Neural cell (in vitro differentiated cells): ENCODE results near the gene FNDC1. TPM values are rescaled to one million over a fixed set of nuclear protein-coding genes. Genes with fewer than 3 reads are reported as not detected.

Source experiments
- H2AFZ ChIP-seq: fragments of 200-600, 300-800 bp; sonication (generic), shearing (Covaris generic); 2 replicates; pipeline ENCODE4 v1.6.0; 2014; ENCODE audit warnings: low read depth, mild to moderate bottlenecking, antibody characterized with exemption, low read length, moderate library complexity
- H3F3A ChIP-seq: fragments of 200-600 bp; shearing (Covaris generic); 2 replicates; pipeline ENCODE4 v1.6.1; 2016; ENCODE audit warnings: mild to moderate bottlenecking, moderate library complexity, mixed read lengths, antibody characterized with exemption, low read length; ENCODE audit not compliant: insufficient read depth, poor library complexity, severe bottlenecking
- H3K27ac ChIP-seq: fragments of 200-600, 300-800 bp; sonication (generic), shearing (Covaris generic); 2 replicates; pipeline ENCODE4 v1.5.1; 2014; ENCODE audit warnings: mild to moderate bottlenecking, low read length, moderate library complexity
- H3K27me3 ChIP-seq: fragments of 300-800, 200-600 bp; sonication (generic), shearing (Covaris generic); 2 replicates; pipeline ENCODE4 v1.6.0; 2014; ENCODE audit warnings: mild to moderate bottlenecking, low read depth, low read length, moderate library complexity; ENCODE audit not compliant: insufficient read depth
- H3K36me3 ChIP-seq: fragments of 300-800, 200-600 bp; sonication (generic), shearing (Covaris generic); 2 replicates; pipeline ENCODE4 v1.5.1; 2014; ENCODE audit warnings: mild to moderate bottlenecking, antibody characterized with exemption, low read length, moderate library complexity; ENCODE audit not compliant: insufficient read depth
- H3K4me2 ChIP-seq: fragments of 300-800, 200-600 bp; sonication (generic), shearing (Covaris generic); 2 replicates; pipeline ENCODE4 v1.6.0; 2014; ENCODE audit warnings: mild to moderate bottlenecking, low read length
- H3K4me3 ChIP-seq: fragments of 300-800, 200-600 bp; sonication (generic), shearing (Covaris generic); 2 replicates; pipeline ENCODE4 v1.5.1; 2014; ENCODE audit warnings: mild to moderate bottlenecking, low read length, moderate library complexity
- H3K79me2 ChIP-seq: fragments of 200-600 bp; shearing (Covaris generic); replicated peaks from 2 replicates; pipeline ENCODE4 v1.6.0; 2014; ENCODE audit warnings: mild to moderate bottlenecking, low read length, moderate library complexity; ENCODE audit not compliant: insufficient read depth
- H3K9ac ChIP-seq: fragments of 300-800, 200-600 bp; sonication (generic), shearing (Covaris generic); 2 replicates; pipeline ENCODE4 v1.6.1; 2016; ENCODE audit warnings: mild to moderate bottlenecking, low read length, mixed read lengths
- H3K9me2 ChIP-seq: fragments of 200-600 bp; shearing (Covaris generic); 2 replicates; pipeline ENCODE4 v1.6.1; 2016; ENCODE audit warnings: mild to moderate bottlenecking, low read length, mixed read lengths; ENCODE audit not compliant: insufficient read depth
- H3K9me3 ChIP-seq: fragments of 200-600, 300-800 bp; sonication (generic), shearing (Covaris generic); 2 replicates; pipeline ENCODE4 v1.6.1; 2016; ENCODE audit warnings: mild to moderate bottlenecking, mixed run types, low read length, moderate library complexity, mixed read lengths
- H4K20me1 ChIP-seq: fragments of 200-600 bp; shearing (Covaris generic); 2 replicates; pipeline ENCODE4 v1.6.1; 2016; ENCODE audit warnings: mild to moderate bottlenecking, mixed run types; ENCODE audit not compliant: insufficient read depth
- CTCF ChIP-seq: fragments of 450-650 bp; IDR thresholded peaks from 2 replicates; pipeline ENCODE4 v1.5.1; 2014; ENCODE audit warnings: antibody characterized with exemption, mild to moderate bottlenecking, moderate library complexity; ENCODE audit not compliant: poor library complexity, severe bottlenecking
- EP300 ChIP-seq: fragments of 450-650 bp; conservative IDR thresholded peaks from 2 replicates; pipeline ENCODE4 v1.6.1; 2014; ENCODE audit warnings: antibody characterized with exemption, mild to moderate bottlenecking, moderate library complexity; ENCODE audit not compliant: poor library complexity, severe bottlenecking
- EZH2 ChIP-seq: fragments of 200-600, 300-800 bp; shearing (Covaris generic), sonication (generic); IDR thresholded peaks from 2 replicates; pipeline ENCODE4 v1.6.1; 2014; ENCODE audit warnings: antibody characterized with exemption, low read length, borderline replicate concordance, mild to moderate bottlenecking; ENCODE audit not compliant: insufficient read depth, poor library complexity, severe bottlenecking
- MXI1 ChIP-seq: fragments of 450-650 bp; conservative IDR thresholded peaks from 2 replicates; pipeline ENCODE4 v1.6.1; 2014; ENCODE audit warnings: antibody characterized with exemption, mild to moderate bottlenecking; ENCODE audit not compliant: poor library complexity, severe bottlenecking
- POLR2AphosphoS5 ChIP-seq: IDR thresholded peaks from 2 replicates; pipeline ENCODE4 v1.6.1; 2012
- RAD21 ChIP-seq: fragments of 450-650 bp; conservative IDR thresholded peaks from 2 replicates; pipeline ENCODE4 v1.6.1; 2014; ENCODE audit warnings: antibody characterized with exemption, mild to moderate bottlenecking, moderate library complexity
- SMC3 ChIP-seq: fragments of 450-650 bp; conservative IDR thresholded peaks from 2 replicates; pipeline ENCODE4 v1.6.1; 2014; ENCODE audit warnings: antibody characterized with exemption, mild to moderate bottlenecking, moderate library complexity; ENCODE audit not compliant: poor library complexity
- TAF1 ChIP-seq: IDR thresholded peaks from 2 replicates; pipeline ENCODE4 v1.6.1; 2012; ENCODE audit warnings: low read depth
- polyA plus RNA-seq: library from polyadenylated mRNA; depleted of rRNA; stranded (reverse); fragments of >200 nt; gene quantifications from 2 replicates; pipeline ENCODE4 v1.2.3, GENCODE V29; 2014
- TF ChIP-seq, protein P1 (sequence below): IDR thresholded peaks from 2 replicates; pipeline ENCODE4 v1.6.1; 2012; ENCODE audit warnings: borderline replicate concordance

Gene FNDC1
- polyA plus RNA-seq, 1 donor from 2014 or later: not detected

- no peaks in the 10 kb centered on the region for H3K36me3 ChIP-seq
- no peaks in the 10 kb centered on the region for H3K9me3 ChIP-seq
- no peak overlapping the region for H3K4me2 ChIP-seq
- H2AFZ ChIP-seq: no peak overlapping the region
- H3F3A ChIP-seq: no peaks in the 10 kb centered on the region
- no peak overlapping the region for H3K9ac ChIP-seq
- no peaks in the 10 kb centered on the region for H4K20me1 ChIP-seq
- TF ChIP-seq TAF1 (no peak), SMC3 (no peak), POLR2AphosphoS5 (no peak), CTCF (no peak), EZH2 (no peak), EP300 (no peak), MXI1 (no peak), RAD21 (no peak)
- TF ChIP-seq, protein P1, sequence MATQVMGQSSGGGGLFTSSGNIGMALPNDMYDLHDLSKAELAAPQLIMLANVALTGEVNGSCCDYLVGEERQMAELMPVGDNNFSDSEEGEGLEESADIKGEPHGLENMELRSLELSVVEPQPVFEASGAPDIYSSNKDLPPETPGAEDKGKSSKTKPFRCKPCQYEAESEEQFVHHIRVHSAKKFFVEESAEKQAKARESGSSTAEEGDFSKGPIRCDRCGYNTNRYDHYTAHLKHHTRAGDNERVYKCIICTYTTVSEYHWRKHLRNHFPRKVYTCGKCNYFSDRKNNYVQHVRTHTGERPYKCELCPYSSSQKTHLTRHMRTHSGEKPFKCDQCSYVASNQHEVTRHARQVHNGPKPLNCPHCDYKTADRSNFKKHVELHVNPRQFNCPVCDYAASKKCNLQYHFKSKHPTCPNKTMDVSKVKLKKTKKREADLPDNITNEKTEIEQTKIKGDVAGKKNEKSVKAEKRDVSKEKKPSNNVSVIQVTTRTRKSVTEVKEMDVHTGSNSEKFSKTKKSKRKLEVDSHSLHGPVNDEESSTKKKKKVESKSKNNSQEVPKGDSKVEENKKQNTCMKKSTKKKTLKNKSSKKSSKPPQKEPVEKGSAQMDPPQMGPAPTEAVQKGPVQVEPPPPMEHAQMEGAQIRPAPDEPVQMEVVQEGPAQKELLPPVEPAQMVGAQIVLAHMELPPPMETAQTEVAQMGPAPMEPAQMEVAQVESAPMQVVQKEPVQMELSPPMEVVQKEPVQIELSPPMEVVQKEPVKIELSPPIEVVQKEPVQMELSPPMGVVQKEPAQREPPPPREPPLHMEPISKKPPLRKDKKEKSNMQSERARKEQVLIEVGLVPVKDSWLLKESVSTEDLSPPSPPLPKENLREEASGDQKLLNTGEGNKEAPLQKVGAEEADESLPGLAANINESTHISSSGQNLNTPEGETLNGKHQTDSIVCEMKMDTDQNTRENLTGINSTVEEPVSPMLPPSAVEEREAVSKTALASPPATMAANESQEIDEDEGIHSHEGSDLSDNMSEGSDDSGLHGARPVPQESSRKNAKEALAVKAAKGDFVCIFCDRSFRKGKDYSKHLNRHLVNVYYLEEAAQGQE: no peak
- no peak overlapping the region for H3K27ac ChIP-seq
- H3K27me3 ChIP-seq: no peaks in the 10 kb centered on the region
- H3K79me2 ChIP-seq: no peaks in the 10 kb centered on the region
- H3K4me3 ChIP-seq: no peak overlapping the region
- no peaks in the 10 kb centered on the region for H3K9me2 ChIP-seq
Observed at GRCh38 chr6:159181914-159182313, 12.7 kb downstream of the FNDC1 start.

GRCh38 chr6:159184559-159184958 is 15.4 kb downstream of the FNDC1 start:
- no peak for TF ChIP-seq EZH2
- TF ChIP-seq CTCF: no peak
- no peak for TF ChIP-seq EP300
- TF ChIP-seq, protein P1: no peak
- TF ChIP-seq MXI1: no peak
- TF ChIP-seq TAF1: no peak
- no peak for TF ChIP-seq SMC3
- no peak for TF ChIP-seq POLR2AphosphoS5
- no peak for TF ChIP-seq RAD21
- H4K20me1 ChIP-seq: no peaks in the 10 kb centered on the region
- no peaks in the 10 kb centered on the region for H3K36me3 ChIP-seq
- H3K4me2 ChIP-seq: no peak overlapping the region
- H3K27me3 ChIP-seq: no peaks in the 10 kb centered on the region
- no peaks in the 10 kb centered on the region for H3K9me2 ChIP-seq
- H3K9me3 ChIP-seq: no peaks in the 10 kb centered on the region
- no peaks in the 10 kb centered on the region for H3K79me2 ChIP-seq
- H2AFZ ChIP-seq: no peak overlapping the region
- H3K4me3 ChIP-seq: no peak overlapping the region
- no peaks in the 10 kb centered on the region for H3F3A ChIP-seq
- no peak overlapping the region for H3K27ac ChIP-seq
- no peak overlapping the region for H3K9ac ChIP-seq
